HepG2 (cell line): ENCODE results near the gene ZFHX3. TPM values are rescaled to one million over a fixed set of nuclear protein-coding genes. Genes with fewer than 3 reads are reported as not detected.
A peak's percentile ranks its signal among the peaks of the same experiment; 100 is the strongest.

Source experiments
- ATAC-seq: fragments of 200-7000 bp; cut with Tn5 transposase; 3 replicates; pipeline ENCODE4 v1.9.1; 2020; ENCODE audit warnings: mild to moderate bottlenecking, moderate library complexity
- BruUV-seq: library from RNA; stranded (reverse); fragments of 400-500 nt; replicated peaks from 2 replicates; lab custom pipeline; 2021; lab: Mats Ljungman, UMichigan
- CTCF ChIA-PET: fragments of 300-600 bp; formaldehyde crosslinking; extraction: SDS; loops from one replicate; lab custom pipeline; 2021; ENCODE audit warnings: low total read pairs, inconsistent platforms, low intra/inter-chr PET ratio; lab: Yijun Ruan, JAX
- POLR2A ChIA-PET: fragments of 350-600 bp; sonication (Branson Sonifier 250); formaldehyde crosslinking; loops from one replicate; lab custom pipeline; 2020; ENCODE audit warnings: antibody characterized with exemption, inconsistent platforms; lab: Yijun Ruan, JAX
- DNase-seq: peaks from one replicate; pipeline ENCODE4 v3.0.0-alpha.2; 2015; ENCODE audit warnings: low spot score
- FAIRE-seq: peaks from 3 replicates; lab custom pipeline; 2011; peaks lifted over from hg19 to GRCh38; lab: Jason Lieb, UNC
- H2AFZ ChIP-seq: one replicate; pipeline ENCODE4 v1.6.1; 2011; ENCODE audit warnings: low read length, inconsistent platforms
- H3K27ac ChIP-seq: fragments of 300-600 bp; 3 replicates; pipeline ENCODE4 v1.8.0; 2011; ENCODE audit warnings: mixed run types, mild to moderate bottlenecking, mixed read lengths, low read length, inconsistent platforms; ENCODE audit not compliant: insufficient read depth; ENCODE audit errors: extremely low read length
- H3K27me3 ChIP-seq, 2 experiments: fragments of 200-600 bp in 1 of 2; 2 replicates in 1 of 2; 3 replicates in 1 of 2; pipeline versions ENCODE4 v1.6.0 to v1.8.0; 2011; ENCODE audit warnings: low read length in 2 of 2, mild to moderate bottlenecking in 2 of 2, moderate library complexity in 2 of 2, inconsistent platforms in 1 of 2; ENCODE audit not compliant: insufficient read depth in 2 of 2, control insufficient read depth in 1 of 2
- H3K36me3 ChIP-seq, 2 experiments: fragments of 200-600 bp in 1 of 2; replicated peaks in 1 of 2; 2 replicates in 1 of 2; 3 replicates in 1 of 2; pipeline versions ENCODE4 v1.5.1 to v1.8.0; 2011; ENCODE audit warnings: low read length in 2 of 2, inconsistent platforms in 1 of 2; ENCODE audit not compliant: insufficient read depth in 2 of 2, control insufficient read depth in 1 of 2
- H3K4me1 ChIP-seq: 2 replicates; pipeline ENCODE4 v1.5.1; 2012; ENCODE audit warnings: low read length, inconsistent platforms; ENCODE audit not compliant: insufficient read depth
- H3K4me2 ChIP-seq: 2 replicates; pipeline ENCODE4 v1.6.0; 2011; ENCODE audit warnings: low read depth, low read length, inconsistent platforms
- H3K4me3 ChIP-seq, 3 experiments: fragments of 200-600 bp in 1 of 3; sonication (generic), shearing (Covaris generic) in 1 of 3; replicated peaks in 1 of 3; 2 replicates each; pipeline ENCODE4 v1.5.1; 2011 to 2016; ENCODE audit warnings: low read length in 3 of 3, inconsistent platforms in 2 of 3, low read depth in 2 of 3, mild to moderate bottlenecking in 2 of 3, control low read depth in 1 of 3, mixed read lengths in 1 of 3; ENCODE audit not compliant: insufficient read depth in 1 of 3
- H3K79me2 ChIP-seq: one replicate; pipeline ENCODE4 v1.6.1; 2011; ENCODE audit warnings: low read length, inconsistent platforms; ENCODE audit not compliant: insufficient read depth
- H3K9ac ChIP-seq: 2 replicates; pipeline ENCODE4 v1.6.0; 2011; ENCODE audit warnings: mild to moderate bottlenecking, low read depth, low read length, inconsistent platforms; ENCODE audit not compliant: insufficient read depth
- H3K9me3 ChIP-seq: 2 replicates; pipeline ENCODE4 v1.5.1; 2012; ENCODE audit warnings: mild to moderate bottlenecking, low read length
- H4K20me1 ChIP-seq: 2 replicates; pipeline ENCODE4 v1.6.0; 2011; ENCODE audit warnings: inconsistent platforms, mild to moderate bottlenecking, low read length, moderate library complexity; ENCODE audit not compliant: insufficient read depth
- CEBPB ChIP-seq: IDR thresholded peaks from 2 replicates; pipeline ENCODE4 v1.6.1; 2011; ENCODE audit warnings: low read depth, low read length, improper control_type of control experiment, borderline replicate concordance
- HIC2 ChIP-seq: sonication (generic); formaldehyde crosslinking; IDR thresholded peaks from 2 replicates; pipeline ENCODE4 v1.9.0; 2022; ENCODE audit warnings: low read depth, missing genetic modification reagents
- HOMEZ ChIP-seq: IDR thresholded peaks from 2 replicates; pipeline ENCODE4 v1.6.1; 2016; ENCODE audit warnings: low read depth
- SP2 ChIP-seq: sonication (generic); formaldehyde crosslinking; IDR thresholded peaks from 2 replicates; pipeline ENCODE4 v1.5.1; 2020; ENCODE audit warnings: mild to moderate bottlenecking, missing genetic modification reagents
- ZBTB38 ChIP-seq: sonication (generic); formaldehyde crosslinking; IDR thresholded peaks from 2 replicates; pipeline ENCODE4 v1.5.1; 2020; ENCODE audit warnings: mild to moderate bottlenecking, missing genetic modification reagents
- ZNF12 ChIP-seq: sonication (generic); formaldehyde crosslinking; IDR thresholded peaks from 2 replicates; pipeline ENCODE4 v1.5.0; 2020; ENCODE audit warnings: missing genetic modification reagents
- ZNF235 ChIP-seq: sonication (generic); formaldehyde crosslinking; IDR thresholded peaks from 2 replicates; pipeline ENCODE4 v1.8.1; 2023; ENCODE audit warnings: mild to moderate bottlenecking, missing genetic modification reagents, borderline replicate concordance
- ZNF24 ChIP-seq: fragments of 450-650 bp; IDR thresholded peaks from 2 replicates; pipeline ENCODE4 v1.6.1; 2017; ENCODE audit warnings: antibody characterized with exemption, mild to moderate bottlenecking
- ZNF337 ChIP-seq: sonication (generic); formaldehyde crosslinking; IDR thresholded peaks from 2 replicates; pipeline ENCODE4 v1.5.1; 2020; ENCODE audit warnings: missing genetic modification reagents, low read depth, mild to moderate bottlenecking, borderline replicate concordance
- ZNF687 ChIP-seq: sonication (generic); formaldehyde crosslinking; IDR thresholded peaks from 2 replicates; pipeline ENCODE4 v1.5.1; 2020; ENCODE audit warnings: mild to moderate bottlenecking, missing genetic modification reagents, moderate library complexity
- ZNF841 ChIP-seq: sonication (generic); formaldehyde crosslinking; IDR thresholded peaks from 2 replicates; pipeline ENCODE4 v1.8.1; 2023; ENCODE audit warnings: missing genetic modification reagents, borderline replicate concordance
- WGBS: methylation state at CpG from one replicate; pipeline ENCODE4 v1.1.6; 2017; ENCODE audit warnings: low lambda C conversion rate; 5-methylcytosine and 5-hydroxymethylcytosine counted together
- in situ Hi-C: cut with HindIII; loops from 2 replicates; pipeline ENCODE4 v1.10.0; 2017; ENCODE audit warnings: low pct_unique_long_range_greater_than_20kb; ENCODE audit not compliant: extremely low pct_ligation_motif_present
- intact Hi-C: fragments of 100-400 bp; cut with micrococcal nuclease; formaldehyde crosslinking; loops from one replicate; pipeline ENCODE4 v1.10.0; 2022; ENCODE audit not compliant: unreplicated experiment
- polyA plus RNA-seq, 8 experiments: library from polyadenylated mRNA; depleted of rRNA in 3 of 8; stranded (reverse) in 7 of 8; unstranded in 1 of 8; fragments of >200 nt; fragmentation: Illumina TruSeq in 4 of 8; extraction: Trizol in 4 of 8; gene quantifications; 2 replicates each; pipeline versions ENCODE4 v1.2.1 to v1.2.3, GENCODE V29; 2011 to 2016; ENCODE audit warnings: low read depth in 4 of 8, missing spikeins in 1 of 8, mixed read lengths in 1 of 8; ENCODE audit not compliant: insufficient read depth in 1 of 8
- total RNA-seq, 5 experiments: library from RNA; depleted of rRNA; stranded (reverse); fragments of >200 nt; fragmentation: Illumina TruSeq; extraction: Trizol; gene quantifications; 2 replicates each; pipeline ENCODE4 v1.2.3, GENCODE V29; 2016; ENCODE audit warnings: low read depth in 1 of 5

Gene ZFHX3
- total and polyA plus RNA-seq, 2 of the 13 experiments (the other 11 are each of a cell fraction or from before 2014, with no cell fraction given) = 5.0 to 6.0 TPM

- no peak for TF ChIP-seq ZNF687 (CRISPR knock-in tag)
- TF ChIP-seq ZNF235 (CRISPR knock-in tag) = no peak
- TF ChIP-seq ZNF24 = no peak
- no peak for TF ChIP-seq ZNF337
These were observed 36.0 kb downstream of the ZFHX3 start (continued) for GRCh38 chr16:73011926-73012325.

GRCh38 chr16:73010150-73010676, 37.7 kb downstream of the ZFHX3 start:
- intact Hi-C loops (no loop called here), in situ Hi-C loops (no loop called here)
- Histone ChIP-seq H3K4me2 (no peak overlapping the region), H3K27me3 (no peaks in the 10 kb centered on the region), H2AFZ (no peak overlapping the region), H3K79me2 (peaks cover 91% of the 10 kb centered on the region), H3K27ac (peak overlapping the region; percentile 34), H3K36me3 (peaks cover 0 to 1% of the 10 kb centered on the region in 2 experiments; a peak in 1 of 5 replicates), H3K9me3 (no peaks in the 10 kb centered on the region), H3K9ac (no peak overlapping the region), H3K4me1 (peaks cover 19% of the 10 kb centered on the region), H4K20me1 (peaks cover 8% of the 10 kb centered on the region; the same call in 1 of the 2 replicates), H3K4me3 (no peak overlapping the region)
- ChIA-PET POLR2A (no interaction called here), CTCF (no interaction called here)
- BruUV-seq = no TSS peak
- FAIRE-seq (no peak), ATAC-seq (peak; percentile 73), DNase-seq (no peak)
- 83% methylated on average over 11 of the region's 12 CpGs for WGBS
- no peak for TF ChIP-seq ZNF841 (CRISPR knock-in tag)
- TF ChIP-seq SP2 (CRISPR knock-in tag) = 0 out of 2 replicates have a peak, but pooled peaks have one; percentile 5
- TF ChIP-seq HIC2 (CRISPR knock-in tag) = no peak
- no peak for TF ChIP-seq CEBPB
- peak; percentile 70; the same call in 1 of the 2 replicates for TF ChIP-seq ZNF12
- TF ChIP-seq HOMEZ (CRISPR knock-in tag) = peak; percentile 53; the same call in 1 of the 2 replicates
- peak; percentile 84 for TF ChIP-seq ZBTB38 (CRISPR knock-in tag)
